Fibroblast of villous mesenchyme (primary cell): ENCODE measurements around the gene SEMA3G. TPM values are rescaled to one million over a fixed set of nuclear protein-coding genes. Genes with fewer than 3 reads are reported as not detected.

Experiments used
- DNase-seq: peaks from one replicate; pipeline ENCODE4 v3.0.0-alpha.2; 2010; ENCODE audit warnings: low read depth
- H3K4me3 ChIP-seq: 2 replicates; pipeline ENCODE4 v1.5.1; 2011; ENCODE audit warnings: low read depth, mild to moderate bottlenecking, low read length
- CTCF ChIP-seq: IDR thresholded peaks from 2 replicates; pipeline ENCODE4 v1.5.1; 2012; ENCODE audit warnings: low read depth, mild to moderate bottlenecking, low read length; ENCODE audit not compliant: insufficient read depth
- total RNA-seq: library from RNA; depleted of rRNA; stranded (reverse); fragments of >200 nt; gene quantifications from 2 replicates; pipeline ENCODE4 v1.2.3, GENCODE V29; 2012

The SEMA3G gene
- total RNA-seq, 1 donor = not detected

GRCh38 chr3:52452570-52453221 lies 7.8 kb upstream of the SEMA3G start:
- no peak for DNase-seq
- H3K4me3 ChIP-seq = no peak overlapping the region
- no peak for TF ChIP-seq CTCF

GRCh38 chr3:52452126-52452525 lies 7.2 kb upstream of the SEMA3G start:
- no peak overlapping the region for H3K4me3 ChIP-seq
- no peak for DNase-seq
- no peak for TF ChIP-seq CTCF

GRCh38 chr3:52451237-52452083 lies 6.6 kb upstream of the SEMA3G start:
- no peak overlapping the region for H3K4me3 ChIP-seq
- no peak for DNase-seq
- TF ChIP-seq CTCF = no peak

- no peak for DNase-seq
- TF ChIP-seq CTCF = no peak
- no peak overlapping the region for H3K4me3 ChIP-seq
These were observed 5.8 kb upstream of the SEMA3G start for GRCh38 chr3:52450489-52451236.

- H3K4me3 ChIP-seq = no peak overlapping the region
- no peak for DNase-seq
- no peak for TF ChIP-seq CTCF
These were observed 2.8 kb upstream of the SEMA3G start for GRCh38 chr3:52447512-52448355.
